Heart left ventricle (tissue), 13 donors: ENCODE data around the gene CFTR.

Experiments
- POLR2A ChIP-seq, 2 donors: fragments of 450-650 bp; IDR thresholded peaks; one replicate each; pipeline ENCODE4 v1.6.1; 2017; ENCODE audit warnings: antibody characterized with exemption in 2 of 2, mild to moderate bottlenecking in 2 of 2, moderate library complexity in 2 of 2
- TF ChIP-seq, protein P1 (sequence below), 12 donors: fragments of 200-600 bp; sonication (generic) in 4 of 12; IDR thresholded peaks; one replicate each; pipeline versions ENCODE4 v1.5.0 to v1.8.0; 2018 to 2022; ENCODE audit warnings: antibody characterized with exemption in 12 of 12, mild to moderate bottlenecking in 5 of 12
- donor health status: ischemic (EF 13 %, LVEDD 7.1; RV severe dilation, severe dysfunction).
- donor health status: DM: no; HTN: yes; CAD: no.
- donor health status: DM: no; HTN: no; CAD: no.
- donor health status: ischemic (EF 25% LVEDD 6.9; RV normal size, moderate dysfunction).
- donor health status: ischemic (EF 25% LVEDD 5.7; RV mildly dilated, moderate dysfunction).
- donor health status: ischemic (EF 35%, LVEDD 5.7; RV mildly dilated, moderate dysfunction).
- donor health status: nonischemic (EF 11% LVEDD 7.7; RV severe dilation, severe dysfunction).
- donor health status: DM: yes; HTN: yes; CAD: no.
- donor health status: PGD.
- donor health status: ischemic (EF 29% LVEDD 5.4; RV normal size, mild dysfunction).
- donor health status: nonischemic (EF 23%, LVEDD 6.1; RV moderate dilation, normal function).

DNA sequence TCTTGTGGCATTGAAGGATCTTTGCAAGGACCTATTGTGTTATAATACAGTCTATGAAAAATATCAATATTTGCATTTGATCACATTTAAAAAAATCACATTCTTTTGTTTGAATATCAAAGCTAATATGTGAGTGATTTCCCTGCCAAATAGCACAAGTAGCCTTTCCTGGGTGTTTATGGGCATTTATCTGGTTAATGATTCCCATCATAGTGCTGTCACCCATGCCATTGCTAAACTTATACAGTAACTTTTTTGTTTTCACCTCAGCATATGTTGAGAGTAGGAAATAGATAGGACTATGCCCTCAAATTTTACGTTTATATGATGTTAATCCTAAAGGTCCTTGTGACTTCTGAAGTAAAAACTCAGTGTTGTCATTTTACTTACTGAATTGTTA lies 136.9 kb downstream of the CFTR start:
- TF ChIP-seq, protein P1, sequence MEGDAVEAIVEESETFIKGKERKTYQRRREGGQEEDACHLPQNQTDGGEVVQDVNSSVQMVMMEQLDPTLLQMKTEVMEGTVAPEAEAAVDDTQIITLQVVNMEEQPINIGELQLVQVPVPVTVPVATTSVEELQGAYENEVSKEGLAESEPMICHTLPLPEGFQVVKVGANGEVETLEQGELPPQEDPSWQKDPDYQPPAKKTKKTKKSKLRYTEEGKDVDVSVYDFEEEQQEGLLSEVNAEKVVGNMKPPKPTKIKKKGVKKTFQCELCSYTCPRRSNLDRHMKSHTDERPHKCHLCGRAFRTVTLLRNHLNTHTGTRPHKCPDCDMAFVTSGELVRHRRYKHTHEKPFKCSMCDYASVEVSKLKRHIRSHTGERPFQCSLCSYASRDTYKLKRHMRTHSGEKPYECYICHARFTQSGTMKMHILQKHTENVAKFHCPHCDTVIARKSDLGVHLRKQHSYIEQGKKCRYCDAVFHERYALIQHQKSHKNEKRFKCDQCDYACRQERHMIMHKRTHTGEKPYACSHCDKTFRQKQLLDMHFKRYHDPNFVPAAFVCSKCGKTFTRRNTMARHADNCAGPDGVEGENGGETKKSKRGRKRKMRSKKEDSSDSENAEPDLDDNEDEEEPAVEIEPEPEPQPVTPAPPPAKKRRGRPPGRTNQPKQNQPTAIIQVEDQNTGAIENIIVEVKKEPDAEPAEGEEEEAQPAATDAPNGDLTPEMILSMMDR (IDR thresholded peaks at IDR 0.05) = no peak
- no peak for TF ChIP-seq POLR2A (IDR thresholded peaks at IDR 0.05)
